Glutamatergic neuron (in vitro differentiated cells): ENCODE data around the gene SH3BGRL. TPM values are rescaled to one million over a fixed set of nuclear protein-coding genes. Genes with fewer than 3 reads are reported as not detected.
A peak's percentile ranks its signal among the peaks of the same experiment; 100 is the strongest.
"Not testable (repeated sequence)": the region's sequence is repeated elsewhere in the genome, so short reads cannot be mapped to it uniquely, and the experiment has no call there.

Experiments
- DNase-seq: peaks from one replicate; pipeline ENCODE4 v3.0.0; 2022
- H3K27ac Mint-ChIP-seq: one replicate; pipeline ENCODE4 v1.8.0; 2020; ENCODE audit warnings: mild to moderate bottlenecking, mixed read lengths, inconsistent platforms; ENCODE audit not compliant: unreplicated experiment
- H3K27me3 Mint-ChIP-seq: one replicate; pipeline ENCODE4 v1.8.0; 2020; ENCODE audit warnings: mild to moderate bottlenecking, moderate library complexity, mixed read lengths, inconsistent platforms; ENCODE audit not compliant: unreplicated experiment
- H3K36me3 Mint-ChIP-seq: one replicate; pipeline ENCODE4 v1.8.0; 2020; ENCODE audit warnings: mild to moderate bottlenecking, mixed read lengths, inconsistent platforms; ENCODE audit not compliant: unreplicated experiment
- H3K4me1 Mint-ChIP-seq: one replicate; pipeline ENCODE4 v1.8.0; 2020; ENCODE audit warnings: mild to moderate bottlenecking, low read depth, mixed read lengths, inconsistent platforms; ENCODE audit not compliant: unreplicated experiment
- H3K4me3 Mint-ChIP-seq: one replicate; pipeline ENCODE4 v1.8.0; 2020; ENCODE audit warnings: mild to moderate bottlenecking, mixed read lengths, inconsistent platforms; ENCODE audit not compliant: unreplicated experiment
- H3K9me3 Mint-ChIP-seq: one replicate; pipeline ENCODE4 v1.8.0; 2020; ENCODE audit warnings: mild to moderate bottlenecking, moderate library complexity, mixed read lengths, inconsistent platforms; ENCODE audit not compliant: unreplicated experiment
- CTCF ChIP-seq: fragments of 200-600 bp; sonication (generic); IDR thresholded peaks from one replicate; pipeline ENCODE4 v1.5.0; 2021; ENCODE audit not compliant: partially characterized antibody, unreplicated experiment
- total RNA-seq: library from RNA; stranded (reverse); fragmentation: NEBNext Ultra II Directional; extraction: Animal tissue kit (Norgen Biotek cat#: 25700); gene quantifications from one replicate; pipeline ENCODE4 v1.2.1, GENCODE V29; 2021; ENCODE audit not compliant: unreplicated experiment

SH3BGRL gene
- total RNA-seq, 1 donor from 2014 or later, result 51.4 TPM

- H3K27ac Mint-ChIP-seq, result peak overlapping the region; percentile 79
- DNase-seq, result peak; percentile 25
- peak overlapping the region; percentile 34 for H3K4me3 Mint-ChIP-seq
- no peaks in the 10 kb centered on the region for H3K36me3 Mint-ChIP-seq
- H3K27me3 Mint-ChIP-seq, result no peaks in the 10 kb centered on the region
- no peaks in the 10 kb centered on the region for H3K9me3 Mint-ChIP-seq
- no peak for TF ChIP-seq CTCF
- peaks cover 9% of the 10 kb centered on the region for H3K4me1 Mint-ChIP-seq
These were observed 106.4 kb downstream of the SH3BGRL start for GRCh38 chrX:81308086-81308829.

- no peak for DNase-seq
- no peaks in the 10 kb centered on the region for H3K4me1 Mint-ChIP-seq
- H3K27ac Mint-ChIP-seq, result no peak overlapping the region
- no peaks in the 10 kb centered on the region for H3K9me3 Mint-ChIP-seq
- no peak for TF ChIP-seq CTCF
- H3K27me3 Mint-ChIP-seq, result no peaks in the 10 kb centered on the region
- no peak overlapping the region for H3K4me3 Mint-ChIP-seq
- H3K36me3 Mint-ChIP-seq, result no peaks in the 10 kb centered on the region
These were observed 114.3 kb downstream of the SH3BGRL start for GRCh38 chrX:81316163-81316562.

- DNase-seq, H3K9me3 Mint-ChIP-seq, H3K27me3 Mint-ChIP-seq, H3K36me3 Mint-ChIP-seq, H3K4me1 Mint-ChIP-seq, H3K27ac Mint-ChIP-seq, H3K4me3 Mint-ChIP-seq: not testable (repeated sequence)
These were observed 129.8 kb downstream of the SH3BGRL start for GRCh38 chrX:81331653-81332052.

GRCh38 chrX:81336455-81337152 lies 134.7 kb downstream of the SH3BGRL start:
- H3K4me3 Mint-ChIP-seq, result no peak overlapping the region
- peaks cover 2% of the 10 kb centered on the region for H3K27me3 Mint-ChIP-seq
- no peak for DNase-seq
- no peak for TF ChIP-seq CTCF
- peaks cover 2% of the 10 kb centered on the region for H3K4me1 Mint-ChIP-seq
- H3K9me3 Mint-ChIP-seq, result peaks cover 2% of the 10 kb centered on the region
- H3K36me3 Mint-ChIP-seq, result no peaks in the 10 kb centered on the region
- H3K27ac Mint-ChIP-seq, result no peak overlapping the region

GRCh38 chrX:81337805-81338204 lies 135.9 kb downstream of the SH3BGRL start:
- TF ChIP-seq CTCF, result no peak
- Mint-ChIP-seq H3K4me3 (no peak overlapping the region), H3K27me3 (peaks cover 2% of the 10 kb centered on the region), H3K27ac (no peak overlapping the region), H3K9me3 (peaks cover 2% of the 10 kb centered on the region), H3K36me3 (no peaks in the 10 kb centered on the region), H3K4me1 (peaks cover 2% of the 10 kb centered on the region)
- DNase-seq, result no peak
